NT2/D1 (cell line): ENCODE data around the gene RNASE8.

ENCODE experiments used
- DNase-seq: peaks from one replicate; pipeline ENCODE4 v3.0.0-alpha.2; 2011; ENCODE audit warnings: low read depth, low spot score
- H3K27me3 ChIP-seq: 2 replicates; pipeline ENCODE4 v1.6.0; 2011; ENCODE audit warnings: mild to moderate bottlenecking; ENCODE audit not compliant: insufficient read length, insufficient read depth
- H3K36me3 ChIP-seq: 2 replicates; pipeline ENCODE4 v1.6.1; 2011; ENCODE audit warnings: mild to moderate bottlenecking, low read length, mixed read lengths; ENCODE audit not compliant: insufficient read depth, insufficient read length
- H3K4me1 ChIP-seq: 2 replicates; pipeline ENCODE4 v1.5.1; 2011; ENCODE audit not compliant: insufficient read depth, insufficient read length
- H3K4me3 ChIP-seq: 2 replicates; pipeline ENCODE4 v1.5.1; 2011; ENCODE audit warnings: low read depth; ENCODE audit not compliant: insufficient read length
- H3K9ac ChIP-seq: 2 replicates; pipeline ENCODE4 v1.6.0; 2011; ENCODE audit warnings: low read depth; ENCODE audit not compliant: insufficient read length
- H3K9me3 ChIP-seq: 2 replicates; pipeline ENCODE4 v1.5.1; 2011; ENCODE audit warnings: mild to moderate bottlenecking, low read length; ENCODE audit not compliant: insufficient read depth
- SUZ12 ChIP-seq: IDR thresholded peaks from 2 replicates; pipeline ENCODE4 v1.6.1; 2011; ENCODE audit not compliant: insufficient read length, insufficient read depth; ENCODE audit errors: extremely low read depth
- YY1 ChIP-seq: IDR thresholded peaks from 2 replicates; pipeline ENCODE4 v1.6.1; 2011; ENCODE audit not compliant: insufficient read length, insufficient read depth
- ZNF274 ChIP-seq: IDR thresholded peaks from 2 replicates; pipeline ENCODE4 v1.6.1; 2011; ENCODE audit warnings: mild to moderate bottlenecking, low read depth, low read length

Gene RNASE8

GRCh38 chr14:21071225-21072030 lies 13.8 kb downstream of the RNASE8 start:
- Histone ChIP-seq H3K9ac (peak overlapping the region; percentile 92), H3K4me1 (peaks cover 3% of the 10 kb centered on the region), H3K36me3 (peaks cover 39% of the 10 kb centered on the region), H3K4me3 (peak overlapping the region; percentile 63), H3K9me3 (no peaks in the 10 kb centered on the region), H3K27me3 (no peaks in the 10 kb centered on the region)
- TF ChIP-seq SUZ12 (no peak), ZNF274 (no peak), YY1 (no peak)
- peak; percentile 76 for DNase-seq

GRCh38 chr14:21072031-21072473 lies 14.4 kb downstream of the RNASE8 start:
- DNase-seq: no peak
- no peak for TF ChIP-seq YY1
- no peak for TF ChIP-seq SUZ12
- TF ChIP-seq ZNF274: no peak
- Histone ChIP-seq H3K9me3 (no peaks in the 10 kb centered on the region), H3K4me3 (peak overlapping the region; percentile 63), H3K9ac (peak overlapping the region; percentile 72), H3K27me3 (no peaks in the 10 kb centered on the region), H3K4me1 (peaks cover 3% of the 10 kb centered on the region), H3K36me3 (peaks cover 46% of the 10 kb centered on the region)

- Histone ChIP-seq H3K36me3 (peaks cover 54% of the 10 kb centered on the region), H3K27me3 (no peaks in the 10 kb centered on the region), H3K9me3 (no peaks in the 10 kb centered on the region), H3K4me3 (no peak overlapping the region), H3K4me1 (peaks cover 3% of the 10 kb centered on the region), H3K9ac (peak overlapping the region; percentile 17)
- DNase-seq: no peak
- TF ChIP-seq YY1 (no peak), ZNF274 (no peak), SUZ12 (no peak)
These were observed 15.2 kb downstream of the RNASE8 start for GRCh38 chr14:21072781-21073339.

GRCh38 chr14:21073921-21074320 lies 16.3 kb downstream of the RNASE8 start:
- H3K4me1 ChIP-seq: peaks cover 3% of the 10 kb centered on the region
- no peak overlapping the region for H3K4me3 ChIP-seq
- no peak for DNase-seq
- H3K36me3 ChIP-seq: peaks cover 64% of the 10 kb centered on the region
- no peak overlapping the region for H3K9ac ChIP-seq
- TF ChIP-seq YY1 (no peak), SUZ12 (no peak), ZNF274 (no peak)
- H3K27me3 ChIP-seq: no peaks in the 10 kb centered on the region
- no peaks in the 10 kb centered on the region for H3K9me3 ChIP-seq

- Histone ChIP-seq H3K27me3 (no peaks in the 10 kb centered on the region), H3K9me3 (no peaks in the 10 kb centered on the region), H3K4me3 (no peak overlapping the region), H3K36me3 (peaks cover 71% of the 10 kb centered on the region), H3K4me1 (peaks cover 3% of the 10 kb centered on the region), H3K9ac (no peak overlapping the region)
- no peak for DNase-seq
- no peak for TF ChIP-seq ZNF274
- no peak for TF ChIP-seq SUZ12
- no peak for TF ChIP-seq YY1
These were observed 17.0 kb downstream of the RNASE8 start for GRCh38 chr14:21074398-21075272.

GRCh38 chr14:21075719-21076437 lies 18.3 kb downstream of the RNASE8 start:
- Histone ChIP-seq H3K4me1 (peaks cover 3% of the 10 kb centered on the region), H3K9ac (no peak overlapping the region), H3K27me3 (no peaks in the 10 kb centered on the region), H3K4me3 (no peak overlapping the region), H3K36me3 (peaks cover 84% of the 10 kb centered on the region), H3K9me3 (no peaks in the 10 kb centered on the region)
- DNase-seq: no peak
- no peak for TF ChIP-seq ZNF274
- no peak for TF ChIP-seq SUZ12
- TF ChIP-seq YY1: no peak
